Uterus (tissue), 4 donors: Measurements from ENCODE around the gene SH3PXD2B. TPM values are rescaled to one million over a fixed set of nuclear protein-coding genes. Genes with fewer than 3 reads are reported as not detected.

Source experiments
- DNase-seq, 2 donors: peaks; one replicate each; pipeline ENCODE4 v3.0.0-alpha.2; 2019 to 2020
- H3K27ac ChIP-seq, 2 donors: fragments of 200-600 bp; sonication (generic); 1 replicate in 1 of 2; 2 replicates in 1 of 2; pipeline ENCODE4 v1.5.1; 2016 to 2018
- H3K27me3 ChIP-seq, 2 donors: fragments of 200-600 bp; sonication (generic); one replicate each; pipeline ENCODE4 v1.5.1; 2018 to 2019; ENCODE audit warnings: control low read depth in 1 of 2
- H3K36me3 ChIP-seq, 2 donors: fragments of 200-600 bp; sonication (generic); one replicate each; pipeline ENCODE4 v1.5.1; 2019; ENCODE audit warnings: control low read depth in 1 of 2
- H3K4me1 ChIP-seq, 2 donors: fragments of 200-600 bp; sonication (generic); one replicate each; pipeline ENCODE4 v1.5.1; 2018 to 2019; ENCODE audit warnings: control low read depth in 1 of 2
- H3K4me3 ChIP-seq, 2 donors: fragments of 200-600 bp; sonication (generic); 1 replicate in 1 of 2; 2 replicates in 1 of 2; pipeline ENCODE4 v1.5.1; 2018 to 2019; ENCODE audit warnings: mild to moderate bottlenecking in 1 of 2
- H3K9me3 ChIP-seq, 2 donors: fragments of 200-600 bp; sonication (generic); one replicate each; pipeline ENCODE4 v1.5.1; 2019; ENCODE audit warnings: control low read depth in 1 of 2
- CTCF ChIP-seq, 4 experiments: fragments of 200-600 bp in 2 of 4; fragments of 450-650 bp in 2 of 4; sonication (generic) in 2 of 4; IDR thresholded peaks; one replicate each; pipeline ENCODE4 v1.5.1; 2016 to 2019; ENCODE audit warnings: antibody characterized with exemption in 4 of 4, mild to moderate bottlenecking in 2 of 4, moderate library complexity in 1 of 4
- POLR2A ChIP-seq, 2 donors: fragments of 450-650 bp; IDR thresholded peaks; one replicate each; pipeline ENCODE4 v1.6.1; 2016; ENCODE audit warnings: antibody characterized with exemption in 2 of 2, mild to moderate bottlenecking in 1 of 2, moderate library complexity in 1 of 2
- intact Hi-C: fragments of 100-400 bp; cut with DNase I; formaldehyde crosslinking; loops from one replicate; pipeline ENCODE4 v1.15.1; 2023; ENCODE audit warnings: low total_unique reads
- total RNA-seq, 4 donors: library from RNA; depleted of rRNA in 3 of 4; stranded (reverse); fragments of >200 nt in 3 of 4; gene quantifications; one replicate each; pipeline versions ENCODE4 v1.1.0 to v1.2.4, GENCODE V29; 2014 to 2023
- donor health status: DM: yes; HTN: yes; CAD: no.

The SH3PXD2B gene
- total RNA-seq, 4 donors from 2014 or later, result 26.1 to 82.6 (median 31.0) TPM

- Histone ChIP-seq H3K9me3 (no peaks in the 10 kb centered on the region), H3K27me3 (no peaks in the 10 kb centered on the region), H3K27ac (peak overlapping the region; percentile 94 to 95), H3K4me3 (no peak overlapping the region), H3K36me3 (no peaks in the 10 kb centered on the region), H3K4me1 (peaks cover 14 to 15% of the 10 kb centered on the region in 2 donors)
- TF ChIP-seq CTCF (IDR thresholded peaks at IDR 0.05) (no peak), POLR2A (IDR thresholded peaks at IDR 0.05) (no peak)
- DNase-seq, result no peak
- intact Hi-C loops, result loop anchor here (5.0 kb wide), 2 partner anchors 33 to 163 kb away; no protein-coding TSS in a partner anchor
Observed at GRCh38 chr5:172450453-172450852, 3.9 kb downstream of the SH3PXD2B start.

GRCh38 chr5:172448999-172449398 is 5.3 kb downstream of the SH3PXD2B start:
- peak in 1 of 2 donors; percentile 14 for DNase-seq
- H3K27ac ChIP-seq, result peak overlapping the region; percentile 17 to 95
- peaks cover 10 to 16% of the 10 kb centered on the region in 2 donors for H3K4me1 ChIP-seq
- H3K36me3 ChIP-seq, result no peaks in the 10 kb centered on the region
- TF ChIP-seq POLR2A (IDR thresholded peaks at IDR 0.05), result no peak
- TF ChIP-seq CTCF (IDR thresholded peaks at IDR 0.05), result no peak
- H3K9me3 ChIP-seq, result no peaks in the 10 kb centered on the region
- H3K27me3 ChIP-seq, result no peaks in the 10 kb centered on the region
- H3K4me3 ChIP-seq, result no peak overlapping the region
- intact Hi-C loops, result no loop called here

- peak overlapping the region; percentile 17 to 95 for H3K27ac ChIP-seq
- H3K4me1 ChIP-seq, result peaks cover 10 to 16% of the 10 kb centered on the region in 2 donors
- no peak overlapping the region for H3K4me3 ChIP-seq
- no peaks in the 10 kb centered on the region for H3K27me3 ChIP-seq
- intact Hi-C loops, result no loop called here
- peak in 1 of 2 donors; percentile 21 for DNase-seq
- H3K9me3 ChIP-seq, result no peaks in the 10 kb centered on the region
- TF ChIP-seq POLR2A (IDR thresholded peaks at IDR 0.05) (no peak), CTCF (IDR thresholded peaks at IDR 0.05) (no peak)
- H3K36me3 ChIP-seq, result no peaks in the 10 kb centered on the region
Observed at GRCh38 chr5:172447646-172448365, 6.5 kb downstream of the SH3PXD2B start.

GRCh38 chr5:172446336-172447051 is 7.8 kb downstream of the SH3PXD2B start:
- peak overlapping the region; percentile 83 to 95 for H3K27ac ChIP-seq
- H3K27me3 ChIP-seq, result no peaks in the 10 kb centered on the region
- no peaks in the 10 kb centered on the region for H3K9me3 ChIP-seq
- peak overlapping the region in 1 of 2 donors; percentile 1 for H3K4me3 ChIP-seq
- DNase-seq, result peak in 1 of 2 donors; percentile 60
- peaks cover 4 to 16% of the 10 kb centered on the region in 2 donors for H3K4me1 ChIP-seq
- H3K36me3 ChIP-seq, result no peaks in the 10 kb centered on the region
- TF ChIP-seq POLR2A (IDR thresholded peaks at IDR 0.05) (no peak), CTCF (IDR thresholded peaks at IDR 0.05) (no peak)
- intact Hi-C loops, result no loop called here

GRCh38 chr5:172445866-172446265 is 8.5 kb downstream of the SH3PXD2B start:
- no peaks in the 10 kb centered on the region for H3K36me3 ChIP-seq
- no peaks in the 10 kb centered on the region for H3K27me3 ChIP-seq
- peak overlapping the region; percentile 83 to 95 for H3K27ac ChIP-seq
- no peaks in the 10 kb centered on the region for H3K9me3 ChIP-seq
- intact Hi-C loops, result no loop called here
- TF ChIP-seq CTCF (IDR thresholded peaks at IDR 0.05), result no peak
- TF ChIP-seq POLR2A (IDR thresholded peaks at IDR 0.05), result no peak
- DNase-seq, result peak in 1 of 2 donors; percentile 35
- peaks cover 4 to 16% of the 10 kb centered on the region in 2 donors for H3K4me1 ChIP-seq
- H3K4me3 ChIP-seq, result no peak overlapping the region
